HG03354 (cell line): Measurements from ENCODE around the gene NRDC.
"Not testable (repeated sequence)": the region's sequence is repeated elsewhere in the genome, so short reads cannot be mapped to it uniquely, and the experiment has no call there.

Experiments
- ATAC-seq: cut with Tn5 transposase; IDR thresholded peaks from one replicate; pipeline ENCODE4 v1.9.1; 2021; ENCODE audit warnings: mild to moderate bottlenecking; ENCODE audit not compliant: unreplicated experiment, poor library complexity, severe bottlenecking

The NRDC gene

DNA sequence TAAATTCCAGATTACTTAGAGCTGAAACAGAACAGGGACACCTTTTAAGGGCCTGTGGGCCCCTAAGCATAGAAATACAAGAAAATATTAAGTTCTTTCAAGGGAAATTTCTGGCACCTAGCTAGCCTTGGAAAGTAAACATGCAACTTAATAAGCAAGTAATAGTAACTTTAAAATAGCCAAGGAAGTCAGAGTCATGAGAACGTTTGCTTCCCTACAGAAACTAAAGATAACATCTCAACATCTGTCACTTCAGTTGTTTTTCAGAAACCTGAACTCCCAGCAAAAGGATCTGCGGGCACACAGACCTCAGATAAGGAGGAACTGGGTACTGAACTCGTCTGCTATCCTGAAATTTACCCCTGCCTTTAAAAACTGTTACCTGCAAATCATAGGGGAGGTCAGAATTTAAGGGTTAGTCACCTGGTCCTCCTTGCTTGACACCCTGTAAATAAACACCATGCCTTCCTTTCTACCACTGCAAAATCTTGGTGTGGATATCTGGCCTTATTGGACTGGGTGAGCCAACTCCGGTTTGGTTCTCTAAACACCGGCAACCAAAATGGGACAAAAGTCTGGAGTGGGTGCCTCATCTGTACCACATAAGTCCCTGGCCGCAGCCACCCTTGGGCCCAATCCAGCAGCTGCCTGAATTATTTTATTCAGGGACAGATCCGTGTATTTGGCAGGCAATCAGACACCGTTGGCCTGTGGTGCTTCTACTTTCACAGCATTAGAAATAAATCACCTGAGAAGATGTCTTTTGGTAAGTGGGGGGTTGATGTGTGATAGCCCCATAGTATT is 27.9 kb downstream of the NRDC start:
- ATAC-seq, result no peak

DNA sequence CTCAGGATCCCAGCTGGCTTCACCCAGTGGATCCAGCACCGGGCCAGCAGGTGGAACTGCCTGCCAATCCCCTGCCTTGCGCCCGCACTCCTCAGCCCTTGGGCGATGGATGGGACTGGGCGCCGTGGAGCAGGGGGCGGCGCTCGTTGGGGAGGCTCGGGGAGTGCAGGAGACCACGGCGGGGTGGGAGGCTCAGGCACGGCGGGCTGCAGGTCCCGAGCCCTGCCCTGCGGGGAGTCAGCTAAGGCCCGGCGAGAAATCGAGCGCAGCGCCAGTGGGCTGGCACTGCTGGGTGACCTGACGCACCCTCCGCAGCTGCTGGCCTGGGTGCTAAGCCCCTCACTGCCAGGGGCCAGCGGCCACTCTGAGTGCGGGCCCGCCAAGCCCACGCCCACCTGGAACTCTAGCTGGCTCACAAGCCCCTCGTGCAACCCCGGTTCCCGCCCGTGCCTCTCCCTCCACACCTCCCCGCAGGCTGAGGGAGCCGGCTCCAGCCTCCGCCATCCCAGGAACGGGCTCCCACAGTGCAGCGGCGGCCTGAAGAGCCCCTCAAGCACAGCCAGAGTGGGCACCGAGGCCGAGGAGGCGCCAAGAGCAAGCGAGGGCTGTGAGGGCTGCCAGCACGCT is 31.1 kb downstream of the NRDC start:
- no peak for ATAC-seq

- no peak for ATAC-seq
These were observed 34.6 kb downstream of the NRDC start for GRCh38 chr1:51843948-51844347.

GRCh38 chr1:51842261-51842660 is 36.3 kb downstream of the NRDC start:
- ATAC-seq, result no peak

- no peak for ATAC-seq
These were observed 37.6 kb downstream of the NRDC start for GRCh38 chr1:51840743-51841461.

DNA sequence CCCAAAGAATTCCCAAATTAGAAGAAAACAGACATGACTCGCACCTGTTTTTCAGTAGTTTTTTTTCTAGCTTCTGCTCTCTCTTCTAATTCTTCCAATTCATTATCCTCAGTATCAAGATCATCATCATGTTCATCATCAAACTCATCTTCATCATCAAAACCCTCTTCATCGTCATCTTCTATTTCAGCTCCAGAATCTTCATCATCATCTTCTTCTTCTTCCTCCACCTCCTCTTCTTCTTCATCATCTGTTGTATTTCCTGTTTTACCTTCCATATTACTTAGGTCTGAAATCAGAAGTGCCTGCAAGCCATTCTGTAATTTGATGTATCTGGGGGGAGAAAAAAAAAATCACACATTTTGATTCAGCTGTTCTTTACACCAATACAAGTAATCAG is 38.3 kb downstream of the NRDC start:
- ATAC-seq, result no peak

DNA sequence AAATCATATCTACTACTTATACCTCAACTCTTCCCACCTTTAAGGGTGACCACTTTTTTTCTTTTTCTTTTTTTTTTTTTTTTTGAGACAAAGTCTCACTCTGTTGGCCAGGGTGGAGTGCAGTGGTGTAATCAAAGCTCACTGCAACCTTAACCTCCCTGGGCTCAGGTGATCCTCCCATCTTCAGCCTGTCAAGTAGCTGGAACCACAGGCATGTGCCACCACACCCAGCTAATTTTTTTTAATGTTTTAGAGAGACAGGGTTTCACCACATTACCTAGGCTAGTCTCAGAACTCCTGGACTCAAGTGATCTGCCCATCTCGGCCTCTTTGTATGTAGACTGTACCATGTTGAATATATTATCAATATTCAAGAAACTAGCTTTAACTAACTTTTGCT is 39.4 kb downstream of the NRDC start:
- no peak for ATAC-seq

DNA sequence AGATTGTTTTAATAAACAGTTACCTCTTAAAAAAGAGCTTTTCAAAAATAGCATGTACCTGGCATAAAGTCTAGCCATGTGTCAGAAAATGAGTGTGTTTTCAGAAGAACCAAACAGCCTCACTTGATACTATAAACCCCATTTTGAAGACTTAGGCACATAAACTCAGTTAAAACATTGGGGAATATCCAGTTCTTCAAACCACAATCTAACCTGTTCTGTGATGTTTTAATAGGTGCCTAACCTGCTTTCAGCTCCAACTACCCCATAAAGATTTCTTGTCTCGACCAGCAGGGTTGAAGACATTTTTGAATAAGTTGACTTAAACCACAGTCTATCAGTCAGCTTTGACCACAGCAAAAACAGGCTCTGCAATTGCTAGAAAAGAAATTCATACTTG is 41.3 kb downstream of the NRDC start:
- no peak for ATAC-seq

GRCh38 chr1:51833700-51834099 is 44.8 kb downstream of the NRDC start:
- ATAC-seq, result no peak

DNA sequence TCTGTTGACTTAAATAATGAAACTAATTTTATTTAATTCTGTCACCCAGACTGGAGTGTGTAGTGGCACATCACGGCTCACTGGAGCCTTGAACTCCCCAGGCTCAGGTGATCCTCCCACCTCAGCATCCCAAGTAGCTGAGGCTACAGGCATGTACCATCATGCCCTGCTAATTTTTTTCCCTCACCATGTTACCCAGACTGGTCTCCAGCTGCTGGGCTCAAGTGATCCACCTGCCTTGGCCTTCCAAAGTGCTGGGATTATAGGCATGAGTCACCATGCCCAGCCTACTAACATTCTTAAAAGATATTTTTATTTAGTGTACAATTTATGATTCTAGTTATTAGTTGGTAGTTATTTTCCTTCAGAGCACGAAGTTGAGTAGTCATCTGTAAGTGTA is 49.5 kb downstream of the NRDC start:
- ATAC-seq, result no peak

DNA sequence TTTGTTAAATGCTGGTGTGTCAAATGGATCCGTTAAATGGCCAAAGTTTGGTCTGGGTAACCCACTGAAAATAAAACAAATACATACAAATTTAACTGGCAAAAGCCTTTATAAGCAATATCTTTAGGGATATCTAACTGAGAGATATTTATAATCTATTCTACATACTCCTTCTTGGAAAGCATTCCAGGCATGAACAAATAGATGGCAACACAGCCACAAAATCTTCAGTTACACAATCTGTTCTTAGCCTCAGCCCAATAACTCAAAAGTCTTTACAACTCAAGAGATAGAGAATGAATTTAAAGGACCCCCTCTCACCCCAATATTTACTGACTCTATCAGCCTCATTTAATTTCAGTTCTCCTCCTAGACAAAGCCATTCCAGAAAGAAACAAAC is 58.7 kb downstream of the NRDC start:
- no peak for ATAC-seq

- ATAC-seq, result not testable (repeated sequence)
These were observed 59.5 kb downstream of the NRDC start for GRCh38 chr1:51819021-51819420.

DNA sequence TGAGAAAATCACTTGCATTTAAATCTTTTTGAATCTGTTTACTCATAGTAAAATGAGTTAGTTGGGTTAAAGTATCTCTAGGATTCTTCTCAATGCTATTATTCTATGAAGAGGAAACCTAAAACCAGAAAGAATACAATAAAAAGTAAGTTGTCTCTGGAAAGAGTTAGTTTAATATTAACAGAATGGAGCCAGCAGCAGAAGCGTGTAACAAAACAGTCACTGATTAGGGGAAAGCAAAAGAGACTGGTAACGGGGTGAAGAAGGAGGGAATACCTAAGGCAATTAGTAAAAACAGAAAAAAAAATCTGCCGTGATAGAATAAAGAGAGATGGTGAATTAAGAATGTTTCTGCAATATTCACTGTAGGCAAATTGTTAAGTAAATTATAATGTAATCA is 60.0 kb downstream of the NRDC start:
- ATAC-seq, result no peak

DNA sequence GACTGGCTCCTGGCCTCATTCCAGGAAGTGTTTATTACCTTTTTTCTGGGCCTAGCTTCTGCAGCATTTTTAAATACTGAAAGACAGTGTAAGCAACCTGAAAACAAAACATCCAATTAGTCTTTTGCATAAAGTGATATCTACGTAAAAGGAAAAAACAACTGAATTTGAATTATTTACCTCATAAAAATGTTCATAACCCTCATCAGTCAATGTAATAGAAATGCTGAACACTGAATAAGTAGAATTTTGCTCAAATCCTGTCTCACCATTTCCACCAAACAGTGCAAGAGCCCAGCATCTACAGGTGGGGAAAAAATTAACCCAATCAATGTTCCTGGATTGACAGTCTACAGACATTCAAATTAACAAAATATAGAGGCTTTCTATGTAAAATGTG is 64.0 kb downstream of the NRDC start:
- no peak for ATAC-seq

- ATAC-seq, result no peak
These were observed 79.2 kb downstream of the NRDC start for GRCh38 chr1:51799372-51799771.

DNA sequence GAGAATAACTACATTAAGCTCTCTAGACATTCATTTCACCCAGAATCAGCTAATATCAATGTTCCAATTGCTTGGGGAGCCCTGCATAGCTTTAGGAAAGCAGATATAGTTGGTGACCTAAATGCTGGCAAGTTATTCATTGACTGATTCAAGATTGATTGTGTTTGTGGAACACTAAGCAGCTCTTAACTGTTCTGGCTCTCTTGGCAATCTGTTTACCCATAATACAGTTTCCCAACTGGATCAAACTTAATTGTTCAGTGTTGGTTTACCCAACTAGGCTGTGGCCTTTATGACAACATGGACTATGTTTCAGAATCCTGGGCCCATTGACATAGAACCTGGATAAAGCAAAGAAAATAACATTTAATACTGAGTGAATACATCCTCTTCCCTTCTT is 83.7 kb downstream of the NRDC start:
- ATAC-seq, result no peak

DNA sequence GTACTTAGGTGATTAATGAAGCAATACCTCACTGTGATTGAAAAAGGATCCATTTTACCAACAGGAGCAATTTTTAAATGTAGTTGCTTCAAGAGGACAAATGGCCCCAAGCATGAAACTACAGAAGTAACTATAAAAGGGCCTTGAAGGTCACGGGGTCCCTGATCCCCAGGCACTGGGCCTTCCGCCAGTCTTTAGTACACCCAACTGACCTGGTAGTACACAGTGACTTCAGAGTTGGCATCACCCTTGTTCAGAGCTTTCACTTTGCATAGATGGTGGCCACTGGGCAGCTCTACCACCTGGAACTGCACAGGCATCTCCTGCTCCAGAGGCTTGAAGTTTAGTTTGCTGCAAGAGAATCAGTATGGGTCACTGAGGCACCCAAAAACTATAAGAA is 84.3 kb downstream of the NRDC start:
- ATAC-seq, result no peak

DNA sequence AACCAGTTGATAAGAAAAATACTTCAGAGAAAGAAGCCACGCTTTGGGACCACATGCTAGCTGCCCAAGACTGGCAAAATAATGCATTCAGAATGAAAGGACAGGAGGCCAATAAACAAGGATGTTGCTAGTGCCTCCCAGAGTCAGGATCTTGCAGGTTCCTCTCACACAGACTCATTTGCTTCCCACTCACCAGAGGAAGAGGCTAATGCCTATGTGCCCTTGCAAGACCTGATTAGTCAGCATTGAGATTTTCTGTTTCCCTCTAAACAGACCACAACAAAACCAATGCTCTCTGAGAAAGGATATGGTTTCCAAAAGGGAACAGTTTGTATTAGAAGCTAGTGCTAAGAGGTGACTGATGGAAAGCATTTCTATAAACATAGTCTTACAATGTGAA is 85.7 kb downstream of the NRDC start:
- no peak for ATAC-seq

DNA sequence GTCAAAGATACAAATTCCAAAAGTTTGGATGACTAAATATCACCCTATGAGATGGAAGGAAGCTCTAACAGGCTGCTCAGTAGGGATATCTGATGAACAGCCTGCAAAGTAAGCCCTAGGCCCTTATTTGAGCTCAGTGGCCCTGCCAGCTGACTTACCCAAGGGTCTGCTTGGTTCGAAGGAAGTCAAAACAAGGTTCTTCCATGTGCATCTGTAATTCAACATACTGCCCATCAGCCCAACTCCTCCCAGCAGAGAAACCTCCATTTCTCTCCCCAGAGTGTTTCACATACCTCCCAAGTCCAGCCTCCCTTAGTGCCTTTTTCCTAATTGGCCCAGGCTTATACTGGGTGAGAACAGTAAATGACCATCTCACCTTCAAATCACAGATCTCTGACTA is 86.6 kb downstream of the NRDC start:
- ATAC-seq, result no peak

DNA sequence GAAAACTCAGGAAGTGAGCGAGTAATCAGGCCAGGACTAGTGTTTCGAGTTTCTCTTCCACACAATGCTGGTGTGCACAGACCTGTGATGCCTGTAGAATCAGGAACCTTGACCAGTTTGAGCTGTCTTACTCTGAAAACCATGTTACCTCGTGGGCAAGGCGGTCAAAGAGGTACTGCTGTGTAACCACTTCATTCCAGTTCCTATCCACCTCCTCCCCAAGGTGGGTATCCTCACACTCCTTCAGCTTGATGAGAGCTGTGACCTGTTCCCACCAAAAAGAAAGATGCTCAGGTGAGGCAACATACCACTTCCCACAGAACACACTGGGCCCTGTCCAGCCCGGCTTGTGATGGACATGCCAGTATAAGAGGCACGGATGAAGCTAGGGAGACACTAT is 88.1 kb downstream of the NRDC start:
- ATAC-seq, result no peak

DNA sequence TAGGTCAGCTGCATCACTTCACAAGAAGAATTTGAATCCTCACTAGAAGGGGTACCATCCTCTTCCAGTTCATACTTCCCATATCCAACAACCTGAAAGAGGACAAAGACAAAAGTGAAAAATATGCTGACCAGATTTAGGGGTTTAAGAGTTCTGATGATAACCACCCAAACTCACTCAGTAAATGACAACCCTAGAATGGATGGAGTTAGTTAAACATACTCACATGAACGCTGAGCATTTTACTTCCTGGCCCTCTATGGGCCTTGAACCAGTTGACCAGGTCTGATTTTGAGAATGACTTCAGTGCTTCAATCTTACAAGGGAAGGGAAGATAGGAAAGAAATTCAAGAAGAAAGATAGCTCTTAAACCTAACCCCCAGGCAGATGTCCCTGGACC is 89.2 kb downstream of the NRDC start:
- no peak for ATAC-seq
